NB4 (cell line): Measurements from ENCODE around the gene DPEP3.
"Not testable (repeated sequence)": the region's sequence is repeated elsewhere in the genome, so short reads cannot be mapped to it uniquely, and the experiment has no call there.

Experiments used
- POLR2A ChIP-seq: IDR thresholded peaks from 2 replicates; pipeline ENCODE4 v1.6.1; 2011; ENCODE audit warnings: mild to moderate bottlenecking; ENCODE audit not compliant: insufficient read length; ENCODE audit errors: extremely low read depth
- TF ChIP-seq, protein P1 (sequence below): IDR thresholded peaks from one replicate; pipeline ENCODE4 v1.5.1; 2012; ENCODE audit warnings: low read depth, low read length
- TF ChIP-seq, protein P2 (sequence below): IDR thresholded peaks from 2 replicates; pipeline ENCODE4 v1.6.1; 2011; ENCODE audit warnings: low read depth, low read length

DNA sequence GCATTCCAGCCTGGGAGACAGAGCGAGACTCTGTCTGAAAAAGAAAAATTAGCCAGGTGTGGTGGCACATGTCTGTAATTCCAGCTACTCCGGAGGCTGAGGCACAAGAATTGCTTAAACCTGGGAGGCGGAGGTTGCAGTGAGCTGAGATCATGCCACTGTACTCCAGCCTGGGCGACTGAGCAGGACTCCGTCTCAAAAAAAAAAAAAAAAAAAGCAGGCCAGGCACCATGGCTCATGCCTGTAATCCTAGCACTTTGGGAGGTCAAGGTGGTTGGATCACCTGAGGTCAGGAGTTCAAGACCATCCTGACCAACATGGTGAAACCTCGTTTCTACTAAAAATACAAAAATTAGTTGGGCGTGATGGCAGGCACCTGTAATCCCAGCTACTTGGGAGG is 8.0 kb downstream of the DPEP3 start:
- TF ChIP-seq POLR2A: not testable (repeated sequence)
- TF ChIP-seq, protein P1, sequence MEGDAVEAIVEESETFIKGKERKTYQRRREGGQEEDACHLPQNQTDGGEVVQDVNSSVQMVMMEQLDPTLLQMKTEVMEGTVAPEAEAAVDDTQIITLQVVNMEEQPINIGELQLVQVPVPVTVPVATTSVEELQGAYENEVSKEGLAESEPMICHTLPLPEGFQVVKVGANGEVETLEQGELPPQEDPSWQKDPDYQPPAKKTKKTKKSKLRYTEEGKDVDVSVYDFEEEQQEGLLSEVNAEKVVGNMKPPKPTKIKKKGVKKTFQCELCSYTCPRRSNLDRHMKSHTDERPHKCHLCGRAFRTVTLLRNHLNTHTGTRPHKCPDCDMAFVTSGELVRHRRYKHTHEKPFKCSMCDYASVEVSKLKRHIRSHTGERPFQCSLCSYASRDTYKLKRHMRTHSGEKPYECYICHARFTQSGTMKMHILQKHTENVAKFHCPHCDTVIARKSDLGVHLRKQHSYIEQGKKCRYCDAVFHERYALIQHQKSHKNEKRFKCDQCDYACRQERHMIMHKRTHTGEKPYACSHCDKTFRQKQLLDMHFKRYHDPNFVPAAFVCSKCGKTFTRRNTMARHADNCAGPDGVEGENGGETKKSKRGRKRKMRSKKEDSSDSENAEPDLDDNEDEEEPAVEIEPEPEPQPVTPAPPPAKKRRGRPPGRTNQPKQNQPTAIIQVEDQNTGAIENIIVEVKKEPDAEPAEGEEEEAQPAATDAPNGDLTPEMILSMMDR: not testable (repeated sequence)
- TF ChIP-seq, protein P2, sequence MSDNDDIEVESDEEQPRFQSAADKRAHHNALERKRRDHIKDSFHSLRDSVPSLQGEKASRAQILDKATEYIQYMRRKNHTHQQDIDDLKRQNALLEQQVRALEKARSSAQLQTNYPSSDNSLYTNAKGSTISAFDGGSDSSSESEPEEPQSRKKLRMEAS: not testable (repeated sequence)
